Stimulated activated naive B cell treated with anti-CD40 and anti-IgM and Interleukin-4, amounts not matched to agents 10 μg/mL and 1 μg/mL and 100 μg/mL, for 72 hours (primary cell): ENCODE data around the gene DOCK1.

ENCODE experiments used
- ATAC-seq, 2 donors: fragments of 150-1000 bp; cut with Tn5 transposase; replicated peaks; 2 replicates each; pipeline ENCODE4 v1.10.0; 2021; ENCODE audit warnings: moderate library complexity in 1 of 2
- DNase-seq: peaks from one replicate; pipeline ENCODE4 v3.0.0; 2021
- H3K27ac Mint-ChIP-seq: one replicate; pipeline ENCODE4 v1.8.0; 2022; ENCODE audit warnings: mild to moderate bottlenecking, mixed read lengths
- H3K27me3 Mint-ChIP-seq, 2 donors: one replicate each; pipeline ENCODE4 v1.8.0; 2022; ENCODE audit warnings: mixed read lengths in 2 of 2
- H3K36me3 Mint-ChIP-seq, 2 donors: one replicate each; pipeline ENCODE4 v1.8.0; 2022; ENCODE audit warnings: mixed read lengths in 2 of 2, mild to moderate bottlenecking in 1 of 2
- H3K4me1 Mint-ChIP-seq, 2 donors: one replicate each; pipeline ENCODE4 v1.8.0; 2022; ENCODE audit warnings: mixed read lengths in 2 of 2, mild to moderate bottlenecking in 1 of 2
- H3K4me3 Mint-ChIP-seq, 2 donors: one replicate each; pipeline ENCODE4 v1.8.0; 2022; ENCODE audit warnings: mild to moderate bottlenecking in 2 of 2, mixed read lengths in 2 of 2, moderate library complexity in 1 of 2
- H3K9me3 Mint-ChIP-seq, 2 donors: one replicate each; pipeline ENCODE4 v1.8.0; 2022; ENCODE audit warnings: mixed read lengths in 2 of 2, mild to moderate bottlenecking in 1 of 2

Gene DOCK1

DNA sequence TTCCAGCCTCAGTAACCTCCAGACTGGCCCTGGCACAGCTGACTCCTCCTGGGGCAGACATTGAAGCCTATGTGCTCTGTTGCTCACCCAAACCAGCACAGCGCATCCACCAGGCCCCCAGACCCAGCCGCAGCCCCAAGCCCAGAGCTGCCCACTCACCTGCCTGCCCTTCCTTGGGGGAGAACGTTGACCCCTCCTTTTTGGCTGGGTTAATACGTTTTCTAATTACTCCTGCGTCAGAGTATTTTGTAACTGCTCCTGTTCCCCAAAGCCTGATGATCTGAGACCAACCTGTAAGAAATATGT is 536.9 kb downstream of the DOCK1 start:
- no peaks in the 10 kb centered on the region for H3K36me3 Mint-ChIP-seq

GRCh38 chr10:127444155-127444554 is 538.9 kb downstream of the DOCK1 start:
- H3K9me3 Mint-ChIP-seq = peaks cover 0 to 7% of the 10 kb centered on the region in 2 donors
- DNase-seq (no peak), ATAC-seq (no peak)
- no peaks in the 10 kb centered on the region for H3K4me1 Mint-ChIP-seq
- no peaks in the 10 kb centered on the region for H3K27me3 Mint-ChIP-seq
- H3K36me3 Mint-ChIP-seq = no peaks in the 10 kb centered on the region
- H3K27ac Mint-ChIP-seq = no peak overlapping the region
- no peak overlapping the region for H3K4me3 Mint-ChIP-seq

More for the DNA sequence above, 536.9 kb downstream of the DOCK1 start:
- Mint-ChIP-seq H3K27ac (no peak overlapping the region), H3K4me3 (no peak overlapping the region), H3K4me1 (no peaks in the 10 kb centered on the region), H3K9me3 (peaks cover 0 to 7% of the 10 kb centered on the region in 2 donors), H3K27me3 (no peaks in the 10 kb centered on the region)
- DNase-seq = no peak
- no peak for ATAC-seq

GRCh38 chr10:127447197-127447596 is 542.0 kb downstream of the DOCK1 start:
- H3K36me3 Mint-ChIP-seq = no peaks in the 10 kb centered on the region
- DNase-seq = no peak
- H3K4me3 Mint-ChIP-seq = no peak overlapping the region
- H3K9me3 Mint-ChIP-seq = no peaks in the 10 kb centered on the region
- no peak for ATAC-seq
- no peak overlapping the region for H3K27ac Mint-ChIP-seq
- H3K27me3 Mint-ChIP-seq = no peaks in the 10 kb centered on the region
- H3K4me1 Mint-ChIP-seq = no peaks in the 10 kb centered on the region

- ATAC-seq (no peak), DNase-seq (no peak)
- Mint-ChIP-seq H3K36me3 (no peaks in the 10 kb centered on the region), H3K27me3 (no peaks in the 10 kb centered on the region), H3K4me3 (no peak overlapping the region), H3K27ac (no peak overlapping the region), H3K4me1 (no peaks in the 10 kb centered on the region), H3K9me3 (no peaks in the 10 kb centered on the region)
These were observed 544.3 kb downstream of the DOCK1 start for GRCh38 chr10:127449490-127449889.

DNA sequence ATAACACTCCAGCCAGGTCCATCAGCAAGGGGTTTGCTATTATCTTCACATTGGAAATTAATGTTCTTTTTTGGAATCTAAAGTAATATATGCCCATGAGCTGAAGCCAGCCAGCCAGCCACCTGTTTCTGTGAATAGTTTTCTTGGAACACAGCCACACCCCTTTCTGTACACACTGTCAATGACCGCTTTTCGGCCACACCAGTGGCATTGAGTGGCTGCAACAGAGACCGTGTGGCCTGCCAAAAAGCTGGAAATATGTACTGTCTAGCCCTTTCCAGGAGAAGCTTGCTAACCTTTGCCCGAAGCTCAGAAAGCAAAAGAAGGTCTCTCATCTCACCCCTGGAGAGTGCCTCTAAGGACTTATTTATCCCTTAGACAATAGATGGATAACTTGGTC is 545.4 kb downstream of the DOCK1 start:
- Mint-ChIP-seq H3K36me3 (no peaks in the 10 kb centered on the region), H3K4me1 (no peaks in the 10 kb centered on the region), H3K9me3 (no peaks in the 10 kb centered on the region), H3K4me3 (no peak overlapping the region), H3K27me3 (no peaks in the 10 kb centered on the region), H3K27ac (no peak overlapping the region)
- DNase-seq (no peak), ATAC-seq (no peak)

- DNase-seq = no peak
- Mint-ChIP-seq H3K4me1 (no peaks in the 10 kb centered on the region), H3K9me3 (no peaks in the 10 kb centered on the region), H3K27me3 (no peaks in the 10 kb centered on the region), H3K4me3 (no peak overlapping the region), H3K27ac (no peak overlapping the region), H3K36me3 (no peaks in the 10 kb centered on the region)
- no peak for ATAC-seq
These were observed 546.4 kb downstream of the DOCK1 start for GRCh38 chr10:127451628-127452027.

DNA sequence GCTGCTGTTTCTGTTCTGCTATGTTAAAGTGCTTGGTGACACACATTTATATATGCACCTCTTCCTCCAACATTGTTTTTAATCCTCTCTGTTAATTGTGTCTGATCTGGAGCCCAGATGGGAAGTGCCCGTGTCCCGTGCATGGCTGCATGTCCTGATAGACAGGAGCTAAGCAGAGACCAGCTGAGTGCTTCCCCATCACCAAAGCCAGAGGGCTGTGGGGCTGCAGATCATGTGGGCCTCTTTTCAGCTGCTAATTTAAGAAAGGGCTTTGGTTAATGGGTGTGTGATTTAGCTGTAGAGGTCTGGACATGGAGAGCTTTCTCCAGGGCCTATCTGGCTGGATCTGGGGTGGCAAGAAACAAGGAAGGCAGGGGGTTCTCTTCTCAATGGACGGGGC is 547.3 kb downstream of the DOCK1 start:
- ATAC-seq = no peak
- no peak overlapping the region for H3K4me3 Mint-ChIP-seq
- H3K27me3 Mint-ChIP-seq = no peaks in the 10 kb centered on the region
- no peak for DNase-seq
- no peak overlapping the region for H3K27ac Mint-ChIP-seq
- no peaks in the 10 kb centered on the region for H3K4me1 Mint-ChIP-seq
- H3K36me3 Mint-ChIP-seq = no peaks in the 10 kb centered on the region
- H3K9me3 Mint-ChIP-seq = no peaks in the 10 kb centered on the region

GRCh38 chr10:127453706-127454105 is 548.5 kb downstream of the DOCK1 start:
- Mint-ChIP-seq H3K4me1 (no peaks in the 10 kb centered on the region), H3K36me3 (no peaks in the 10 kb centered on the region), H3K9me3 (peaks cover 4 to 5% of the 10 kb centered on the region in 2 donors), H3K27me3 (no peaks in the 10 kb centered on the region), H3K27ac (no peak overlapping the region), H3K4me3 (no peak overlapping the region)
- DNase-seq (no peak), ATAC-seq (no peak)

DNA sequence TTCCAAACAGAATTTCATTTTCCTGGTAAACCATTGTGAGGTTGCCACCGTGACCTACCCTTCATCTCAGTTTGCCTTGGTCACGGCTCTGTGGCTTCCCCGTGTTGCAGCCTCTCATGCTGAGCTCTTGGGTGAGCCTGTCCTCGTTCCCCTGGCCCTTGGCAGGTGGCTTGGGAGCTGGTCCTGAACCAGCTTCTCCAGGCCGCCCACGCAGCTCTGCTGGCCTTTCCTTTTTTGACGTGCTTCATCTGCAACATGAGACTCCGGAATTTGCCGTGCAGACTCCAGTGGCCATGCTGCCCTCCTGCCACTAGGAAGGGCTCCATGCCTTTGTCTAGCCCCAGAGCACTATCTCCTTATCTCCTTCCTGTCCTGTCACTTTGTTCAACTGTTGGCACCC is 550.9 kb downstream of the DOCK1 start:
- Mint-ChIP-seq H3K4me1 (no peaks in the 10 kb centered on the region), H3K27me3 (no peaks in the 10 kb centered on the region), H3K27ac (no peak overlapping the region), H3K9me3 (peaks cover 5 to 11% of the 10 kb centered on the region in 2 donors), H3K36me3 (no peaks in the 10 kb centered on the region), H3K4me3 (no peak overlapping the region)
- ATAC-seq = no peak
- no peak for DNase-seq

DNA sequence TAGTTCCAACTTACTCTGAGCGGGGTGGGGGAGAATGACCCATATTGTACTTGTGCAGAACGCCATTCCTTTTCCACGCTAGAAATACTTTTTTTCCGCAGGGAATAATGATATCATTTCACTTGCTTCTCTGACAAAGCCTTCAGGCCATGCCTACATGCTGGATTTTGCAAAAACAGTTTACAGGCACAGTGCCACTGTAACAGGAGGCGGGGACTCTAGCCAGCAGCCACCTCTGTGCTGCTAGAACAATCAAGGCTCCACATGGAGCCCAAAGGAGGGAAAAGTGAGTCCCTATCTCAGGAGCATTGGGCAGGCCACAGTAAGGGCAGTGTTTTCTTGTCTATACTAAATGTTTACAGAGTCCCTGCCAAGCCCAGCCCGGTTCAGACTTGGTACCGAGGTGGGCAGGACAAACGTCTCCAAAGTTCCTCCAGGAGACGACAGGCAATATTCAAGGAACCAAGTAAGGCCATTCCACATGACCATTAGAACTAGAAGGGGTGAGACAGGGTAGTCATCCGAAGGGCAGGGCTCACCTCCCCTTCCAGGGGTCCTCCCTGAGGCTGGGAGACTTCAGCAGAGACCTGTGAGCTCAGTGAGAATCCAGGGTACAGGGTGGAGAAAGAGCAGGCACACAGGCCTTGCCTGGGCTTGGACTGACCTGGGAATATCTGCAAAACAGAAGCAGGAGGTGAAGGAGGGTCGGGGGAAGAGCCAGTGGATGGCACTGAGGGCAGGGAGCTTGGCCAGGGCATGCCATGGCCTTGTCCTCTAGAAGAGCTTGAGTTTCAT is 553.0 kb downstream of the DOCK1 start:
- no peak overlapping the region for H3K4me3 Mint-ChIP-seq
- no peak overlapping the region for H3K27ac Mint-ChIP-seq
- ATAC-seq (no peak), DNase-seq (no peak)
- no peaks in the 10 kb centered on the region for H3K36me3 Mint-ChIP-seq
- H3K4me1 Mint-ChIP-seq = no peaks in the 10 kb centered on the region
- no peaks in the 10 kb centered on the region for H3K27me3 Mint-ChIP-seq
- H3K9me3 Mint-ChIP-seq = peaks cover 5 to 11% of the 10 kb centered on the region in 2 donors

- Mint-ChIP-seq H3K4me1 (no peaks in the 10 kb centered on the region), H3K27me3 (no peaks in the 10 kb centered on the region), H3K27ac (no peak overlapping the region), H3K9me3 (peaks cover 5 to 11% of the 10 kb centered on the region in 2 donors), H3K36me3 (no peaks in the 10 kb centered on the region), H3K4me3 (no peak overlapping the region)
- ATAC-seq = no peak
- DNase-seq = no peak
These were observed 553.6 kb downstream of the DOCK1 start for GRCh38 chr10:127458829-127459228.

DNA sequence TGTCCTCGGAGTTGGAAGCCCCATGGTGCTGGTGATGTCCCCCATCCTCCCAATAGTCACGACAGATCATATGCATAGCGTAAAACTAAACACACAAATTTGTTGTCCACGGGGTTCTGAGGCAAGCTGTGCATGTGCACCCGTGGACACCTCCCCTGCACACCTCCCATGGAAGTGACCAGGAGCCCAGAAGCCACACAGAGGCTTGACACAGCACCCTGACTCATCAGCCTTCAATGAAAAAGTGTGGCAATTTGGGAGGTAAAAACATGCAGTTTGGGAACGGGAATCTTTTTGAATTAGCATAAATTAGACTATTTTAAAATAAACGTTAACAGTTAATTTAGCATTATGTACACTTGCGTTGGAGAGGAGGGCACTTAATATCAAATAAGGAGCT is 554.7 kb downstream of the DOCK1 start:
- Mint-ChIP-seq H3K36me3 (no peaks in the 10 kb centered on the region), H3K27me3 (peaks cover 0 to 5% of the 10 kb centered on the region in 2 donors), H3K9me3 (peaks cover 7 to 11% of the 10 kb centered on the region in 2 donors), H3K4me1 (no peaks in the 10 kb centered on the region), H3K27ac (no peak overlapping the region), H3K4me3 (no peak overlapping the region)
- ATAC-seq (no peak), DNase-seq (no peak)

- Mint-ChIP-seq H3K4me1 (no peaks in the 10 kb centered on the region), H3K36me3 (no peaks in the 10 kb centered on the region), H3K27ac (no peak overlapping the region), H3K4me3 (no peak overlapping the region), H3K27me3 (peaks cover 0 to 5% of the 10 kb centered on the region in 2 donors), H3K9me3 (peaks cover 9 to 11% of the 10 kb centered on the region in 2 donors)
- ATAC-seq (no peak), DNase-seq (no peak)
These were observed 557.5 kb downstream of the DOCK1 start for GRCh38 chr10:127462643-127463295.

DNA sequence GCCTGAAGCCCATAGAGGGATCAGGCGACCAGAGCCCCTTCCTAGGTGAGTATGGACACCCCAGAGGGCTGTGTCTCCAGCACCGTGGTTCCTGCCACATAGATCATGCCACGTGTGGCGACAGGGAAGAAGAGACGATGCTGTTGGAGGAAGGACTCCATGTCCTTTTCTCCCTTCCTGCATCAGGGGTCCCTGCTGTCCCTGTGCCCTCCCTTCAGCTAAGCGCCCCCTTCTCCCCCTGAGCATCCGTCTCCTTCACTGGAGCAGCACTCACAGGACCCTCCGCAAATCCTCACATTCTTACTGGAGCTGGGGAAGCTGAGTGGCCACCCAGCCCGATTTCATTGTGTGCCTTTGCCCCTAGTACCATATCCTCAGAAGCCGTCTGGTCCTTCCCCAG is 558.3 kb downstream of the DOCK1 start:
- DNase-seq (no peak), ATAC-seq (no peak)
- H3K9me3 Mint-ChIP-seq = peaks cover 5 to 7% of the 10 kb centered on the region in 2 donors
- H3K4me1 Mint-ChIP-seq = no peaks in the 10 kb centered on the region
- H3K27me3 Mint-ChIP-seq = peaks cover 0 to 5% of the 10 kb centered on the region in 2 donors
- no peak overlapping the region for H3K4me3 Mint-ChIP-seq
- no peak overlapping the region for H3K27ac Mint-ChIP-seq
- H3K36me3 Mint-ChIP-seq = no peaks in the 10 kb centered on the region

DNA sequence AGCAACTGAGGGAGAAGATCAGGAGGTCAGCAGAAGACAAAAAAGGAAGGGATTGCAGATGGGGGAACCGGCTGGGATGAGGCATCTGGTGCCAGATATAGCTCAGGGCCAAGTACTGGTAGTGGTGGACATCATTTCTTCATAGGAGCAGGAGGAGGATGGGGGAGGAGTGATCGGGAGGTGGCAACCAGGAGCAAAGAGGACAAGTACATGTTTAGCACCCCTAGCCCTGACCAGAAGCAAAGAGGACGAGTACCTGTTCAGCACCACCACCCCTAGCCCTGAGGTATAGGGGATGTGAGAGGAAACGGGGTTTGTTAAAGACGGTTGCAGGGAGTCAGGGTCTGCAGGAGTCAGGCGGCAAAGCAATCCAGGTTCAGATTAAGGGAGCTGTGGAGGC is 559.3 kb downstream of the DOCK1 start:
- Mint-ChIP-seq H3K4me3 (no peak overlapping the region), H3K27me3 (peaks cover 0 to 5% of the 10 kb centered on the region in 2 donors), H3K9me3 (peaks cover 4 to 6% of the 10 kb centered on the region in 2 donors), H3K27ac (no peak overlapping the region), H3K4me1 (no peaks in the 10 kb centered on the region), H3K36me3 (no peaks in the 10 kb centered on the region)
- DNase-seq = no peak
- no peak for ATAC-seq
